Adrenal gland (tissue), 12 donors: Measurements from ENCODE around the gene PROKR2. TPM values are rescaled to one million over a fixed set of nuclear protein-coding genes. Genes with fewer than 3 reads are reported as not detected.

Experiments
- DNase-seq, 7 donors: peaks; one replicate each; pipeline ENCODE4 v3.0.0-alpha.2; 2019 to 2020
- H3K27ac ChIP-seq, 5 donors: fragments of 200-600 bp; sonication (generic) in 4 of 5; 1 replicate in 3 of 5; 2 replicates in 2 of 5; pipeline versions ENCODE4 v1.5.1 to v1.8.0; 2016 to 2020; ENCODE audit warnings: mild to moderate bottlenecking in 1 of 5
- H3K27me3 ChIP-seq: fragments of 200-600 bp; 2 replicates; pipeline ENCODE4 v1.8.0; 2021
- H3K36me3 ChIP-seq, 2 donors: fragments of 200-600 bp; replicated peaks in 1 of 2; 1 replicate in 1 of 2; 2 replicates in 1 of 2; pipeline versions ENCODE4 v1.5.1 to v1.8.0; 2018 to 2022
- H3K4me1 ChIP-seq, 2 donors: fragments of 200-600 bp; replicated peaks in 1 of 2; 1 replicate in 1 of 2; 2 replicates in 1 of 2; pipeline versions ENCODE4 v1.5.1 to v1.8.0; 2018 to 2021
- H3K4me3 ChIP-seq, 4 donors: fragments of 200-600 bp; sonication (generic) in 3 of 4; one replicate each; pipeline ENCODE4 v1.5.1; 2016 to 2018
- H3K9me3 ChIP-seq, 3 donors: fragments of 200-600 bp; sonication (generic) in 1 of 3; replicated peaks in 1 of 3; 1 replicate in 2 of 3; 2 replicates in 1 of 3; pipeline versions ENCODE4 v1.5.1 to v1.8.0; 2016 to 2021
- POLR2A ChIP-seq, 2 donors: fragments of 450-650 bp; IDR thresholded peaks; one replicate each; pipeline ENCODE4 v1.6.1; 2017; ENCODE audit warnings: antibody characterized with exemption in 2 of 2, mild to moderate bottlenecking in 2 of 2, moderate library complexity in 1 of 2
- WGBS, 4 donors: extraction: QIAGEN DNeasy Blood & Tissue Kit in 2 of 4; methylation state at CpG; one replicate each; pipeline versions ENCODE4 v1.1.5 to v1.1.7; 2013 to 2017; 5-methylcytosine and 5-hydroxymethylcytosine counted together
- intact Hi-C, 2 donors: fragments of 100-400 bp; cut with DNase I; formaldehyde crosslinking; loops; one replicate each; pipeline versions ENCODE4 v1.14.1 to v1.15.0; 2022 to 2023
- polyA plus RNA-seq, 3 donors: library from polyadenylated mRNA; stranded (reverse); fragments of 200-250 nt in 2 of 3; fragments of 350-450 nt in 1 of 3; fragmentation: Illumina TruSeq in 1 of 3; extraction: RNeasy Lipid Tissue Mini Kit (QIAGEN cat#74804) in 1 of 3; gene quantifications; one replicate each; pipeline ENCODE4 v1.2.3, GENCODE V29; 2013 to 2014
- total RNA-seq, 9 donors: library from RNA; depleted of rRNA in 4 of 9; stranded (reverse); fragments of >200 nt in 4 of 9; fragments of 120-200 nt in 1 of 9; fragmentation: NEBNext Ultra II Directional in 1 of 9; extraction: Animal tissue kit (Norgen Biotek cat#: 25700) in 1 of 9; gene quantifications; one replicate each; pipeline versions ENCODE4 v1.1.0 to v1.2.4, GENCODE V29; 2013 to 2023
- TF ChIP-seq, protein P1 (sequence below), 6 experiments: fragments of 450-650 bp in 4 of 6; fragments of 200-600 bp in 2 of 6; sonication (generic) in 1 of 6; IDR thresholded peaks; 1 replicate in 5 of 6; 2 replicates in 1 of 6; pipeline versions ENCODE4 v1.5.1 to v1.8.0; 2016 to 2021; ENCODE audit warnings: antibody characterized with exemption in 6 of 6, mild to moderate bottlenecking in 2 of 6, moderate library complexity in 1 of 6
- donor health status: healthy with polysubstance abuse.
- donor health status: Bipolar disorder and iron deficiency.
- donor health status: DM: yes; HTN: yes; CAD: no.
- donor health status: DM: no; HTN: no; CAD: no.
- donor health status: DM: no; HTN: no; CAD: no.
- donor health status: DM: yes; HTN: yes; CAD: no.

Gene PROKR2
- total and polyA plus RNA-seq, 12 donors, result not detected

DNA sequence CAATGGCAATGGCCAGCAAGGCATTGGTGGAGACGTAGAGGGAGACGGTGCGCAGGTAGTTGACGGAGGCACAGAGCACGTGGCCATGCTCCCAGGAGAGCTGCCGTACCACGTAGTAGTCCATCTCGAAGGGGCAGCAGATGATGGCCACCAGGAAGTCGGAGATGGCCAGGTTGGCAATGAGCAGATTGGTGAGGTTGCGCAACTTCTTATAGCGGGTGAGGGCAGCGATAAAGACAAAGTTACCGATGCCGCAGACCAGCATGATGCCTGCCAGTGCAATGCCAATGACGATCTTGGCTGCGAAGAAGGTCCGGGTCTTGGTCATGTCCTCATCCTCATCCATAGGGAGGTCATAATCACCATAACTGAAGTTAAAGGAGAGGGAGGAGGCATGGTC lies 2.8 kb downstream of the PROKR2 start:
- no peaks in the 10 kb centered on the region for H3K9me3 ChIP-seq
- intact Hi-C loops, result no loop called here
- 90 to 92% (median 91%) methylated on average over 12 to 17 of the region's 17 CpGs for WGBS, 4 donors
- H3K4me3 ChIP-seq, result no peak overlapping the region
- no peaks in the 10 kb centered on the region for H3K4me1 ChIP-seq
- H3K27ac ChIP-seq, result no peak overlapping the region
- no peaks in the 10 kb centered on the region for H3K36me3 ChIP-seq
- DNase-seq, result no peak
- TF ChIP-seq, protein P1, sequence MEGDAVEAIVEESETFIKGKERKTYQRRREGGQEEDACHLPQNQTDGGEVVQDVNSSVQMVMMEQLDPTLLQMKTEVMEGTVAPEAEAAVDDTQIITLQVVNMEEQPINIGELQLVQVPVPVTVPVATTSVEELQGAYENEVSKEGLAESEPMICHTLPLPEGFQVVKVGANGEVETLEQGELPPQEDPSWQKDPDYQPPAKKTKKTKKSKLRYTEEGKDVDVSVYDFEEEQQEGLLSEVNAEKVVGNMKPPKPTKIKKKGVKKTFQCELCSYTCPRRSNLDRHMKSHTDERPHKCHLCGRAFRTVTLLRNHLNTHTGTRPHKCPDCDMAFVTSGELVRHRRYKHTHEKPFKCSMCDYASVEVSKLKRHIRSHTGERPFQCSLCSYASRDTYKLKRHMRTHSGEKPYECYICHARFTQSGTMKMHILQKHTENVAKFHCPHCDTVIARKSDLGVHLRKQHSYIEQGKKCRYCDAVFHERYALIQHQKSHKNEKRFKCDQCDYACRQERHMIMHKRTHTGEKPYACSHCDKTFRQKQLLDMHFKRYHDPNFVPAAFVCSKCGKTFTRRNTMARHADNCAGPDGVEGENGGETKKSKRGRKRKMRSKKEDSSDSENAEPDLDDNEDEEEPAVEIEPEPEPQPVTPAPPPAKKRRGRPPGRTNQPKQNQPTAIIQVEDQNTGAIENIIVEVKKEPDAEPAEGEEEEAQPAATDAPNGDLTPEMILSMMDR (IDR thresholded peaks at IDR 0.05), result no peak
- TF ChIP-seq POLR2A (IDR thresholded peaks at IDR 0.05), result no peak
- peaks cover 19% of the 10 kb centered on the region for H3K27me3 ChIP-seq

DNA sequence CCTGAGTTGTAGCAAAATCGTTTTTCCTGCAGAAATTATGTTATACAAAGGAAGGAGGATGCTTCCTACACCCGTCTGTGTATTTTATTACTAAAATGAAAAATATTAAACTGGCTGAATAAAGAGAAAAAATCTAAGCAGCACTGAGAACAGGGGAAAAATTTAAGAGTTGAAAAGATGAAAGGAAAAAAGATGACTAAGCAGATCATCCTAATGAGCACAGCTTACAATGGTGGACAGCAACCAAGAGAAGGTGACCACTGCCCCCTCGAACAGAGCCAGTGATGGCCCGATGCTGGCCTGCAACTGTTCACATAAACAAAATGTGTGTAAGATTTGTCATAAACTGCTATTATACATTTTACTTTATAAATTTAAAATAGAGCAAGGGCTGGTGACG lies 4.2 kb downstream of the PROKR2 start:
- H3K9me3 ChIP-seq, result no peaks in the 10 kb centered on the region
- DNase-seq, result no peak
- H3K4me3 ChIP-seq, result no peak overlapping the region
- H3K27me3 ChIP-seq, result peaks cover 19% of the 10 kb centered on the region
- TF ChIP-seq, protein P1 (IDR thresholded peaks at IDR 0.05), result no peak
- no peak for TF ChIP-seq POLR2A (IDR thresholded peaks at IDR 0.05)
- no peak overlapping the region for H3K27ac ChIP-seq
- no peaks in the 10 kb centered on the region for H3K4me1 ChIP-seq
- intact Hi-C loops, result no loop called here
- H3K36me3 ChIP-seq, result no peaks in the 10 kb centered on the region
- 63 to 68% (median 67%) methylated on average over 5 of the region's 5 CpGs for WGBS, 4 donors

DNA sequence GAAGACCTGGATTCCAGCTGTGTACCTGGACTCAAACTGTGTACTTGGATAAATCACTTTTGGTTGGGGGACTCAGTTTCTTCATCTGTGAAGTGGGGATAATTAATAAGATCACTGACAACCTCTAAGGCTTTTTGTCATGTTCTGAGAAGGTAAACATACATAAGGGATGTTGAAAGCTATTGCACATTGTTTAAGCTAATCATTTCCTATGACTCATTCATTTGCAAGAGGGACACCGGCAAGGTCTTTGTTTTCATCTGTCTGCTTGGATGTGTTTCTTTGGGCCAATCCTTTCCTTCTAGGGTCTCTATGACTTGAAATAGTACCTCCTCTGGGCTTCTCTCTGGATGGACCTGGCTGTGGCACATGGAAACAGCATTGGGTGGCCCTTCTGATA lies 6.8 kb downstream of the PROKR2 start:
- H3K27me3 ChIP-seq, result peaks cover under 1% of the 10 kb centered on the region
- H3K36me3 ChIP-seq, result no peaks in the 10 kb centered on the region
- intact Hi-C loops, result no loop called here
- 89 to 94% (median 89%) methylated on average over 1 of the region's 1 CpG for WGBS, 4 donors
- H3K9me3 ChIP-seq, result no peaks in the 10 kb centered on the region
- H3K4me1 ChIP-seq, result no peaks in the 10 kb centered on the region
- no peak for DNase-seq
- H3K27ac ChIP-seq, result no peak overlapping the region
- no peak for TF ChIP-seq POLR2A (IDR thresholded peaks at IDR 0.05)
- H3K4me3 ChIP-seq, result no peak overlapping the region

DNA sequence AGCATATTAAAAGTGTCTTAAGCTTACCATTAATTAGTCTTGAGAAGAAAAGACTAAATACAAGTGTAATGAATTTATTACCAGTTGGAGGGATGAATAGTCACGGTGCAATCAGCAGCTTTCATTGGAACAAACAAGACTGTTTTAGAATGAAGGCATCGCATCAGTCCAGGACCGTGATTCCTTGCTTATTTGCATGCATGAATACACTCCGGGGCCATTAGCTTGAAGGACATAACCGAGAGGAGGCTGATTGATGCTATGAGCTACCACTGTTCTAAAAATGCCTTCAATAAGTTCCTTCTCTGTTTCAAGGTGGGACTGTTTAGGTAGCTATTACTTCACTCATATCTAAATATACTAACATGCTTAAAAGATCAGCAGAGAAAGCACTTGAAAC lies 17.9 kb downstream of the PROKR2 start:
- TF ChIP-seq POLR2A (IDR thresholded peaks at IDR 0.05), result no peak
- TF ChIP-seq, protein P1 (IDR thresholded peaks at IDR 0.05), result no peak
- no peak for DNase-seq
- no peaks in the 10 kb centered on the region for H3K27me3 ChIP-seq
- H3K4me3 ChIP-seq, result no peak overlapping the region
- no peaks in the 10 kb centered on the region for H3K4me1 ChIP-seq
- WGBS, 4 donors, result 50 to 64% (median 55%) methylated on average over 5 of the region's 5 CpGs
- H3K27ac ChIP-seq, result no peak overlapping the region
- no peaks in the 10 kb centered on the region for H3K36me3 ChIP-seq
- intact Hi-C loops, result no loop called here
- H3K9me3 ChIP-seq, result no peaks in the 10 kb centered on the region

DNA sequence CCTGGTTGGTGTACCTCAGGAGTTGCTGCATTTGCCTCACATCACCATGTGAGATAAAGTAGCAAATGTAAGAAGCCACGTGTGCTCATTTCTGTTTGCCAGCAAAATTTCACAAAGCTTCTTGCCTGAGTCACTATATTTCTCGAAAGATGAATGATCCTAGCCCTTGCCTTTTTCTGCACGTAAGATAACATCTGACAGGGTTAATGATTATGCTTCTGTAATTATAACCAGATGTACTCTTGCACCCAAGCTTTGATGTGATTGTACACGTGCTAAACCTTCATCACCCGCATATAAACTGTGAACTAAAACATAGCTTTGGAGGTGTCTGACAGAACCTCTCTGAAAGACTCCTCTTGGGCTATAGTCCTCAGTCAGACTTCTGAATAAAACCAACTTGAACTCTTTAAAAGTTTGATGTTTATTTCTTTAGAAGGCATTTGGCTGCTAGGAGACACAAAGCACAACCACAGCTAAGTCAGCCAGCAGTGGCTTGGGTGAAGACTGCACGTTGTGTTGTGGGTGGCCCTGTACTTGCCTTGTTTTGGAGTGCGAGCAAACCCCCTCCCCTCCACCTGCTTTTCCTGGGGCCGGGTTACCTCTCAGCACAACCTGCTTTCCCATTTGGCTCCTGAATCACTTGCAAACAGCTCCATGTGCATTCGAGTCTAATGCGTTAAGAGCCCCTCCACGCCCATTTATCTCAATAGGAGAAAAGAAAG lies 19.3 kb downstream of the PROKR2 start:
- Histone ChIP-seq H3K27ac (no peak overlapping the region), H3K36me3 (no peaks in the 10 kb centered on the region), H3K4me1 (no peaks in the 10 kb centered on the region), H3K27me3 (no peaks in the 10 kb centered on the region), H3K4me3 (no peak overlapping the region), H3K9me3 (no peaks in the 10 kb centered on the region)
- intact Hi-C loops, result no loop called here
- no peak for DNase-seq
- TF ChIP-seq, protein P1 (IDR thresholded peaks at IDR 0.05), result no peak
- TF ChIP-seq POLR2A (IDR thresholded peaks at IDR 0.05), result no peak
- 26 to 37% (median 31%) methylated on average over 11 of the region's 11 CpGs for WGBS, 4 donors
